ENCODE results near the gene MTARC2.

MTARC2 gene

GRCh38 chr1:220800262-220800661 lies 52.1 kb downstream of the MTARC2 start:
- Histone ChIP-seq H3K9ac (ENCODE audit: low read length) (no peak overlapping the region), H3K4me2 (ENCODE audit: low read depth, low read length, poor library complexity, severe bottlenecking) (no peak overlapping the region), H3K27me3 (ENCODE audit: low read length) (no peaks in the 10 kb centered on the region), H3K27ac (ENCODE audit: low read depth, low read length) (no peak overlapping the region), H3K4me3 (ENCODE audit: insufficient read depth, low read length, poor library complexity, severe bottlenecking) (no peak overlapping the region), H4K20me1 (ENCODE audit: low read depth, low read length) (no peaks in the 10 kb centered on the region), H3F3A (ENCODE audit: insufficient read depth) (no peaks in the 10 kb centered on the region), H3K9me3 (ENCODE audit: insufficient read depth, low read length) (no peaks in the 10 kb centered on the region), H3K9me2 (replicated peaks; ENCODE audit: insufficient read depth, low read length) (no peaks in the 10 kb centered on the region), H3K79me2 (ENCODE audit: insufficient read depth, low read length) (no peaks in the 10 kb centered on the region), H2AFZ (ENCODE audit: low read depth, low read length, severe bottlenecking) (no peak overlapping the region), H3K36me3 (ENCODE audit: low read length) (no peaks in the 10 kb centered on the region)
- TF ChIP-seq EZH2phosphoT487 (conservative IDR thresholded peaks at IDR 0.05; ENCODE audit: low read length) (no peak), CTCF (IDR thresholded peaks at IDR 0.05; ENCODE audit: insufficient read depth, low read length, poor library complexity, severe bottlenecking) (no peak)

- Histone ChIP-seq H3F3A (ENCODE audit: insufficient read depth) (no peaks in the 10 kb centered on the region), H3K9ac (ENCODE audit: low read length) (no peak overlapping the region), H3K27ac (ENCODE audit: low read depth, low read length) (no peak overlapping the region), H4K20me1 (ENCODE audit: low read depth, low read length) (no peaks in the 10 kb centered on the region), H3K27me3 (ENCODE audit: low read length) (no peaks in the 10 kb centered on the region), H3K4me2 (ENCODE audit: low read depth, low read length, poor library complexity, severe bottlenecking) (no peak overlapping the region), H3K79me2 (ENCODE audit: insufficient read depth, low read length) (no peaks in the 10 kb centered on the region), H3K4me3 (ENCODE audit: insufficient read depth, low read length, poor library complexity, severe bottlenecking) (no peak overlapping the region), H3K9me3 (ENCODE audit: insufficient read depth, low read length) (no peaks in the 10 kb centered on the region), H2AFZ (ENCODE audit: low read depth, low read length, severe bottlenecking) (no peak overlapping the region), H3K9me2 (replicated peaks; ENCODE audit: insufficient read depth, low read length) (no peaks in the 10 kb centered on the region), H3K36me3 (ENCODE audit: low read length) (no peaks in the 10 kb centered on the region)
- TF ChIP-seq CTCF (IDR thresholded peaks at IDR 0.05; ENCODE audit: insufficient read depth, low read length, poor library complexity, severe bottlenecking) (peak; percentile 75), EZH2phosphoT487 (conservative IDR thresholded peaks at IDR 0.05; ENCODE audit: low read length) (no peak)
Measured at GRCh38 chr1:220803401-220804201, 55.5 kb downstream of the MTARC2 start.

GRCh38 chr1:220804202-220804586 lies 56.1 kb downstream of the MTARC2 start:
- no peaks in the 10 kb centered on the region for H3K79me2 ChIP-seq (ENCODE audit: insufficient read depth, low read length)
- no peaks in the 10 kb centered on the region for H3K36me3 ChIP-seq (ENCODE audit: low read length)
- no peaks in the 10 kb centered on the region for H3K27me3 ChIP-seq (ENCODE audit: low read length)
- no peak overlapping the region for H3K4me3 ChIP-seq (ENCODE audit: insufficient read depth, low read length, poor library complexity, severe bottlenecking)
- H3F3A ChIP-seq (ENCODE audit: insufficient read depth), result no peaks in the 10 kb centered on the region
- no peak overlapping the region for H2AFZ ChIP-seq (ENCODE audit: low read depth, low read length, severe bottlenecking)
- TF ChIP-seq CTCF (IDR thresholded peaks at IDR 0.05; ENCODE audit: insufficient read depth, low read length, poor library complexity, severe bottlenecking) (no peak), EZH2phosphoT487 (conservative IDR thresholded peaks at IDR 0.05; ENCODE audit: low read length) (no peak)
- H3K4me2 ChIP-seq (ENCODE audit: low read depth, low read length, poor library complexity, severe bottlenecking), result no peak overlapping the region
- no peaks in the 10 kb centered on the region for H3K9me2 ChIP-seq (replicated peaks; ENCODE audit: insufficient read depth, low read length)
- H3K9ac ChIP-seq (ENCODE audit: low read length), result no peak overlapping the region
- H4K20me1 ChIP-seq (ENCODE audit: low read depth, low read length), result no peaks in the 10 kb centered on the region
- no peak overlapping the region for H3K27ac ChIP-seq (ENCODE audit: low read depth, low read length)
- H3K9me3 ChIP-seq (ENCODE audit: insufficient read depth, low read length), result no peaks in the 10 kb centered on the region
